SKM-1 (cell line): Measurements from ENCODE around the gene GPR160.

Experiments
- DNase-seq: peaks from one replicate; lab custom pipeline; 2025; ENCODE audit not compliant: unreplicated experiment; lab: John Stamatoyannopoulos, UW

GPR160 gene

DNA sequence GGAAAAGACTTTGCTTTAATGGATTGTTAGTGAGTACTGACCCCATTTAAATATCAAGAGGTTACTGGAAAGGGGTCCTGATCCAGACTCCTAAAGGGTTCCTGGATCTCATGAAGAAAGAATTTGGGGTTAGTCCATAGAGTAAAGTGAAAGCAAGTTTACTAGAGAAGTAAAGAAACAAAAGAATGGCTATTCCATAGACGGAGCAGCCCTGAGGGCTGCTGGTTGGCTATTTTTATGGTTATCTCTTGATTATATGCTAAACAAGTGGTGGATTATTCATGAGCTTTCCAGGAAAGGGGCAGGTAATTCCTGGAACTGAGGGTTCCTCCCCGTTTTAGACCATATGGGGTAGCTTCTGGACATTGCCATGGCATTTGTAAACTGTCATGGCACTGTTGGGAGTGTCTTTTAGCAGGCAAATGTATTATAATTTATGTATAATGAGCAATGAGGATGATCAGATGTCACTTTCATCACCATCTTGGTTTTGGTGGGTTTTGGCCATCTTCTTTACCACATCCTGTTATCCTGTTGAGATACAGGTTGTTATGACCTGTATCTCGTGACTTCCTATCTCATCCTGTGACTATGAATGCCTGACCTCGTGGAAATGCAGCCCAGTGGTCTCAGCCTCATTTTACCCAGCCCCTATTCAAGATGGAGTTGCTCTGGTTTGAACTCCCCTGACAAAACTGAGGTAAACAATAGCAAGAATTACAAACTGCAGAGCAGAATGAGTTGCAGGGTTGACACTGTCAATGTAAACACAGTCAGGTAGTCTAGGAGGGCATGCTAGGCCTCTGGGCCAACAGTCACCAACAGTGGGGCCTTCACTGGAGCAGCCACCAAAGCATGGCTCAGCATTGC, 10.3 kb upstream of the GPR160 start:
- DNase-seq: no peak

DNA sequence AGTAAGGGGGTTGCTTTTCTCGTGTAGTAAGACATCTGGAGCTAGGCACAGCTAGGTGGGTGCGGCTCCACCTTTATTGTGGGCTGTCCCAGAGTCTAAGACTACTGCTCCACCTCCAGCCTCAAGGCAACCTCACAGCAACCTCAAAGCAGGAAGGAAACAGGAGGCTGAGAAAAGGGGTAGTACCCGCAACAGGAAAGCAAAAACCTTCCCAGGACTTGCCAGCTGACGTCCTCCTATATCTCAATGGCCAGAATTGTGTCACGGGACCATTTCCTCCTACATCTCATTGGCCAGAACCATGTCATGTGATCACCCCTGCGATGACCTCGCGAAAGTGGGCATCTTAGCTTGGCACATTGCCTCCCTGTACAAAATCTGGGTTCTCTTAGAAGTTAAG, 4.3 kb upstream of the GPR160 start:
- peak; percentile 87 for DNase-seq

DNA sequence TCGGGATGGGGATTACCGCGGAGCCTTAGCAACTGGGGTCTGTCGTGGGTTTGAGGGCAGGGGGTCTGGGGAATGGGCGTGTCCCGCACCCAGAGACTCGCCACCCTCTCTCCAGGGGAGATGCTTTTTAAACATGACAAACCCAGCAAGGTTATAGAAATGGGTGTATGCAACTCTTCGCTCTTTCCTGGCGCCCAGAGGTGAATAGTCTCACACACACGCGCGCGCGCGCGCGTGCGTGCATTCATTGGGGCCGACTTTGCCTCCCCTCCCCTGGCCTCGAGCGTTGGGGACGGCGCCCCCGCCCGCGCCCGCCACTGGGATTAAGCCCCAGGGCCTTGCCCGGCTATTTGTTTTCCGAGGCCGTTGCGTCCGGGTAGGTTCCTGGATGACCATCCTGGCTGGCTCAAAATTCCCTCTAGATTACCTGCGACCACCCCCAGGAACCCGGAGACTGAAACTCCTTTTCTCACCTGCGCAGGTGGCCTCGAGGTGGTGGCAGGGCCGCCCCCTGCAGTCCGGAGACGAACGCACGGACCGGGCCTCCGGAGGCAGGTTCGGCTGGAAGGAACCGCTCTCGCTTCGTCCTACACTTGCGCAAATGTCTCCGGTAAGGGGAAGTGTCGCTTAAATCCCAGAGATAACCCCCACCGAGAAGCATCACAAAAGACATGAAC, 777 bp downstream of the GPR160 start:
- peak; percentile 64 for DNase-seq

DNA sequence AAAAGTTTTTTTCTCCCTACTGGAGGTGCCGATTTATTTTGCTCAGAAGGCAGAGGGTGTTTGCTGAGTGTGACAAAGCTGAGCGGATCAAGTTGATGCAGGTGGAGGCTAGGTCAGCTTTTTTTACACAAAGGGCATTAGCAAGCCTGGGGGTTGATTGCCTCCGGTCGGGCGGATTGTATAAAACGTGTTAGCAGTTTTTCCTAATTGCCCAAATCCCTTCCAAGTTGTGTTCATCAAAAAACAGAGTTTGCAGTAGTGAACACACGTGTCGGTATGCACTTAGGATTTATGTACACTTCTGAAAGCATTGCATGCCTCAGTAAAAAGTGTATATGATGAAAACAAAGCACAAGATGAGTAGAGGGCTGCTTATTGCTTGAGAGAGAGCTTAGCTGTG, 2.6 kb downstream of the GPR160 start:
- DNase-seq: no peak

DNA sequence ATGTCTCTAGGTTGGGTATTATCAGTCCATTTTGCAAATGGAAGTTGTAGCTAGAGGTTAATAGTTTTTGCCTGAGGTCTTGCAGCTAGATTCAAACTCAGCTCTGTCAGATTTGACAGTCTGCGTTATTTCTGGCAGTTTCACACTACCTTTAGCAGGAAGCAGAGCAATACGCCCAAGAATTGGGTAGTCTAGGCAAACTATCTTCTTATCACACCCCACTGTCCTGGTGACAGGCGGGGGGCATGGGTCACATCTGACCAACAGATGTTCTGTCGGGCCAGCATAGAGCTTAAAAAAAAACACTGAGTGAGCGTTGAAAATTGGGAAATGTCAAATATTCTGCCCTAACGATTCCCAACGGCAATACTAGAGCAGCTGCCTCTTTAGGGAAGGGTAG, 5.7 kb downstream of the GPR160 start:
- DNase-seq: no peak

DNA sequence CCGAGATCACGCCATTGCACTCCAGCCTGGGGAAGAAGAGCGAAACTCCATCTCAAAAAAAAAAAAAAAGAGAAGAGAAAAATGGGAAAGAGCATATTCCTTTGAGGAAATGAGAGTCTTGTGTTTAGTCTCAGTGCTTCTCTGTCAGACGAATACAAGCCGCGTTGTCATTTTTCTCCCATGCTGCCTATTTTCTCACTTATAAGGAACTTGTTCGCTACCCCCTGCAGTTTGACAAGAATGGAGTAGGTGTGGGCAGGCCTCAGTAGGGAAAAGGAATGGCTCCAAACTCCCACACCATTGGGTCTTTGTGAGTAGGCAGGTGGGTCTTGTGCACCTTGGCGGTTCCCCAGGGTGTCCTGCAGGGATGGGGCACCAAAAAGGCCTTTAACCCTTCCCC, 6.5 kb downstream of the GPR160 start:
- DNase-seq: no peak

DNA sequence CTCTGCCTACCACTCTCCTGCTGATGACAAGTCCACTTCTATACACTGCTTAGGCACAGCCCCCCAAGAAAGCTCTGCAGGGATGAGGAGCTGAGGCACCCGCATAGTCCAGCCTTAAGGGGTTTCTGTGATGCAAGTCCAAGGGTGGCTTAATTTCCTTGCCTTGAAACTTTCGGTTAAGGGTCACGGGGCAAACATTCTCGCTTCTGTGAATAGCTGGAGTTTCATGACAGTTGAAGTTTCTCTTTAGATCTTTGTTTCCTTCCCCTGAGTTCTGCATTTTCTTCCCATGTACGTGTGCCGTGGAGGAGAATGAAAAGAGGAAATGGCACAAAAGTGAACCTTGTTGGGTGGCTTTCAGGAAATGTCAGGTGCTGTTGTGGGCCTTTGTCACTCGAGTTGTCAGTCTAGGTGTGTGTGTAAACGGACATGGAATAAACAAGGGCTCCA, 7.0 kb downstream of the GPR160 start:
- DNase-seq: peak; percentile 79

DNA sequence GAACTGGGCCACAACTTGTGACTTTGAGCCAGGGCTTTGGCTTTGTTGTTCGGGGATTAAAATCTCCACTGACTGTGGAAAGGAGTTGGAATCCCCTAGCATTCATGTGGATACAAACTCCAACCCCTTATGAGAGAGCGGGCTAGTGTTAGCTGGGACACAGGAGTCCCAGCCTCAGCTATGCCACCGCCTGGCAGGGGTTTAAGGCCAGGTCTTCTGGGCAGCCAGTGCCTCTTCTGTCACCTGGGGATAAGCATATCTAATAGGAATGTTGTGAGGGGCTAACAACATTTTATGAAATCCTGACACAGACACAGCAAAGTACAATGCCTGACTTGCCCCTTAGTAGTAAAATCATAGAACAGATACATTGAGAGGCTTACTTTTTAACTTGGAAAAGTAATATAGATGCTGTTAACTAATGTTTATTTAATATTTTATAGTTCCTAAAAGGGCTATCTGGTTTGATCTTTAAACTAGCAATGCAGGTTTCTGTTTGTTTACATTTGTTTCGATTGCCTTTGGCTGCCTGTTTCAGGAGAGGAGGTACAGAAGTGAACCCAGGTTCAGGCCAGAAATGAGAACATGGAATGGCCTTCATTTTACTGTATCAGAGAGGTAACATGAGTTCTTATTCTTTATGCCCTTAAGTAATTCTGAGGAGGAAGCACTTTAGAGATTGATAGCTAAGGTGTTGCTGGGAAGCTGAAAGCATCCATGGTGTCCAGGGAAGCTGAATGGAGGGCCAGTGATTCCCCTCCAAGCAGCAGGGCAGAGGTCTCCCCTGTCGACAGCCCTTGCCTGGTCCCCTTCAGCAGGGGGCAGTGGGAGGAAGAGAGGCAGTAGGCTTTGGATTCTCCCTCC, 8.7 kb downstream of the GPR160 start:
- no peak for DNase-seq

DNA sequence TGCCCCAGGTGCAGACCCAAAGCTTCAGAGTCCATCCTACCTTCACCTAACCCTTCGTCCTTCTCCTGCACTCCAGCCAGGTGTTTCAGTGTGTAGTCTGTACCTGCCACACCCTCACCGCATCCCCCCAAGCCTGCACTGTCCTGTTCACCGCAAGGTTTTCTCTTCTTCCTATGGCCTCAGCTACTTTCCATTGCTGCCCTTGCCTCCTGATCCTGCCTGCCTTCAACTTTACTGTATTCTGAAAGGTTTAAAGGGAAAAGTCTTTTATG, 9.3 kb downstream of the GPR160 start:
- no peak for DNase-seq

DNA sequence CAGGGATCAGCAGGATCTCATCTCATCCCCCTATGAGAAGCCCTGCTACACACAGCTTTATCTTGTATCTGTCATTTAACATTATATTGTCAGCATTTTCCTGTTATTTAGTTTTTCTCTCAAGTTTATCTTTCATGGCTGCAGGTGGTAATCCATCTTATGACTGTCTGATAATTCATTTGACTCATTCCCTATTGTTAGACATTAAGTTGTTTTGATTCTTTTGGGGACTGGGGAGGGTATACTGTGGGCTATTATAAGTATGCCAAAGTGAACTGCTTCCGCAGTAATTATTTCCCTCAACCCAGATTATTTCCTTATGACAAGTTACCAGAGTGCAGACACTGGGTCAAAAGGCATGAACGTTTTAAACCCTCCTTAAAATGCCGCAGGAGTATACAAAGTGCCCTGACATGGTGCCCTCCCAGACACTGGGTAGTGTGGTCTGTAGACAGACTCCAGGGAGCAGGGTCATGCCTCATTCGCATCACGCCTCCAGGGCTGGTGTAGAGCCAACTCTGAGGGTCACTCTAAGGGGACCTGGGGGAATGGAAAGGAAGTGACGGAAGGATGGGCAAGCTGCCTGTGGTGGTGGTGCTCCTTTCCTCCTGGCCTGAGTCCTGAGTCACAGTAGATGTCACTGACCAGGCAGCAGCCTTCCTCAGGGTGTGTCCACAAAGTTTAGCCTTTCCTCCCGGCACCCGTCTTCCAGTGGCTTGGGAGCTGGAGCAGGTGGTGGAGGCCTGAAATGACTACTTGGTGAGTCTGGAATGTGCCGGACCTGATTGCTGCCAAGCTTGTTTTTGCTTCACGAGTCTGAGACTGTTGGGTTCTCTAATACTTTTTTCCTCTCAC, 11.6 kb downstream of the GPR160 start:
- DNase-seq: no peak

DNA sequence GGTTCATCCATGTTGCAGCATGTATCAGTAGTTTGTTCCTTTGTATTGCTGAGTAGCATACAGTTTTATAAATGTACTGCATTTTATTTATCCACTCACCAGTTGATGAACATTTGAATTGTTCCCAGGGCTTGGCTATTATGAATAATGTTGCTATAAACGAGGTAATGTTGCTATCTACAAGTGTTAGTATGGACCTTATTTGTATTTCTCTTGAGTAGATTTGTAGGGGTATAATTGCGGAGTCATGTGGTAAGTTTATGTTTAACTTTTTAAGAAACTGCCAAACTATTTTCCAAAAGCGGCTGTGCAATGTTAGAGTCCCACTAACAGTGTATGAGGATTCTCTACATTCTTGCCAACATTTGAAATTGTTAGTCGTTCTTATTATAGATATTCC, 13.0 kb downstream of the GPR160 start:
- DNase-seq: no peak

DNA sequence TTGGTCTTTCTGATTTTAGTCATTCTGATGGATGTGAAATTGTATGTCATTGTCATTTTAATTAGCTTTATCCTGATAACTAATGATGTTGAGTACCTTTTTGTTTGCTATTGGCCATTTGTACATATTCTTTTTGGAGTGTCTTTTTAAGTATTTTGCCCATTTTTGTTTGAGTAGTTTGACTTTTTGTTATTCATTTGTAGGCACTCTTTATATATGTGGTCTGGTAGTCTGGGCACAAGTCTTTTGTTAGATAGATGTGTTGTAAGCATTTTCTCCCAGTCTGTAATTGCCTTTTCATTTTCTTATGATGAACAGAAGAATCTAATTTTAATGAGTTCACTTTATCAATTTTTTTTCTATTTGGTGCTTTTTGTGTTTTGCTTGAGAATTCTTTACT, 14.6 kb downstream of the GPR160 start:
- DNase-seq: no peak

DNA sequence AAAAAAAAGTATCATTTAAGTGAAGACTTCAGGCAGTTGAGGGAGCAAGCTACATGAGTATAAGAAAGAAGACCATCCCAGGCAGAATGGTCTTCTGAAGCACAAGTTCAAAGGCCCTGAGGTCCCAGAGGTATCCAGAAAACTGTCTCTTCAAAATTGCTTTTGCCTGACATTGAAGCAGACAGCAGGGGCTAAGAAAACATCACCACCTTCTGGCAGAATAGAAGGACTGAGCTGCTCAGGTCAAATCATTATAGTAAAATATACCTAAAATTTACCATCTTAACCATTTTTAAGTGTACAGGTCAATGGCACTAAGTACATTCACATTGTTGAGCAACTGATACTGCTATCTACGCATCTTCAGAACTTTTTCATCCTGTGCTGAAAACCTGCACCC, 16.4 kb downstream of the GPR160 start:
- no peak for DNase-seq

DNA sequence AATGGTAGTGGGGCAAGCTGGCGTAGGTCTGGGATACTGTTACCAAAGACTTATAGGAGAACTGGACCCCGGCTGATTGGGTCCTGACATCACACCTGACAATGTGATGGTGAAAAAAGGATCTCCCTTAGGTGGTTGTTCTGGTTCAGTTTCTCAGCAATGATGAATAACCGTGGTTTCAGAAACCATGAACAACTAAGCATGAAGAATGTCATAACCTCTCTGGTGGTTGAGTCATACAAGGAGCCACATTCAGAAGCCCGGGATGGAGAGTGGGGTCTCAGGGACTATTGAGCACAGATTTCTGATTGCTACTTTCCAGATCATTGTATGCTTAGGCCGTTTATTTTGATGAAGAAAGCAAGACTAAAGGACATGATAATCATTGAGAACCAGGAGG, 17.4 kb downstream of the GPR160 start:
- DNase-seq: no peak

DNA sequence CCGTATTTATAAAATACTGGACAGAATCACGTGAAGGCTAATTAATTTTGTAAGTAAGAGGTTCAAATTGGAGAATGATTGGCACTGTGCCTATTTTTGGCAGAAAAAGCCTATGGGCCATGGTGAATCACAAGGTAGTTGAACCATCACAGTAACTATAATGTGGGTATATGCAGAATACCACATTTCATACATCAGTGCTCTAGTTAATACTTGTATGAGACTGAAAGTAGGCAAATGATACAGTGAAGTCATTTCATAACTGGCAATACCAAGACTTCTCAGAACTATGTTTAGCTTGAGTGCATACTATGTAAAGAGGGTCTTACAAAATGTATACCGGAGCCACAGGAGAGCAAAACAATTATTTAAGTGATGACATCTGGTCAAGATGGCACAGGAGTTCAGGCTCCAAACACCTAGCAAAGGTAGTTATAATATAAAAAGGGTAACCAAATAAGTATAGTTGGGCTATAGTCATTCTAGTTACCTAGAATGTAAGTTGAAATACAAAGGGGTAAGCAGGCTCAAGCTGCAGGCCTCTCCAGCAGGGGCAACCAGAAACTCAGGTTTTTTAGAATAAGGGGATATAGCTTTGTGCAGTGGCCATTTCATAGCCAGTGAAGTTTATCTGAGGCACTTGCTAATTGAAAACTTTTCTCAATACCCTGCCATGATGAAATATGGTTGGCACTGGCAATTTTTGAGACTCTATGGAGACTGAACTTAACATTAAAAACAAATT, 19.1 kb downstream of the GPR160 start:
- no peak for DNase-seq

DNA sequence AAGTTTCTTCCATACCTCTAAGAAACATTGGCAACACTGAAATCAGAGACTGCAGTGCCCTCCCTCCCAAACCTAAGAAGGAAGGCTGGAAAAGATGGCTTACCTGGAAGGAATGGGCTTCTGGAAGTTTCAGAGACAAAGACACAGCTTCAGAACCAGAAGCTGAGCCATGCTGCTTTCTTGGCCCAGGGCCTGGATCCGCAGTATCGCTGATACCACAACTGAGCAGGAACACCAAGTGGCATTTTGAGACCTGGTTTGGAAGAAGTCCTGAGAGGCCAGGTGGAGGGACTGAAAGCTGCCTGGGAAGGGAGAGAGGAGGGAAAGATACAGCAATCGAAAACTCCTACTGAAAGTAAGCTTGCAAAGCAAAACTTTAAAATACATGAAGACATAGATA, 19.8 kb downstream of the GPR160 start:
- DNase-seq: no peak

DNA sequence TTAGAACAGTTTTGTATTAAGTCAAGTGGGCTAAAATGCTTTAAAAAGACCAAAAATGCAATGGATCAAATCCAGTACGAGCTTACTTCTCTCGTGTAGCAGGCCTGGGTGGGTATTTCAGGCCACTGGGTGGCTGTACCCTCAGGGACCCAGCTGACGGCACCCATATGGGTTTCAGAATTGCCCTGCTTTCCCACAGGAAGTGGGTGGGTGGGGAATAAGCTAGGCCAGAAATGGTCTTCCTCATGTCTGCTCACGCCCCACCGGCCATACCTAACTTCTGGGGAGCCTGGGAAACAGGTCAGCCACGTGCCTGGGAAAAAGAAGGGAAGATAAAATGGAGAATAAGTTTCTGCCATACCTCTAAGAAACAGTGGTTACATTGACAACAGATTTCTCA, 20.3 kb downstream of the GPR160 start:
- no peak for DNase-seq

DNA sequence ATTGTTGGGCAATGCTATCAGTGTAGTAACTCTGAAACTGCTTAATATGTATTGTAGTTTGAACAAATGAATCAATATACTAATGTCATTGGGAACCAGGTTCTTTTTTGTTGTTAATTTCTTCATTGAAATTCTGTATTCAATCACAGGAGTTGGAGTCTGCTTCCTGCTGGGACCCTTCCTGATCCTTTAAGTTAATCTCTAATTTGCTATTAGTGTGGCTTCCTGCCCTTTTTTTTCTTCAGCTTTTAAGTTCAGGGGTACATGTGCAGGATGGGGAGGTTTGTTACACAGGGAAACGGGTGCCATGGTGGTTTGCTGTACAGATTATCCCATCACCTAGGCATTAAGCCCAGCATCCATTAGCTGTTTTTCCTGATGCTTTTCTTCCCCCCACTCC, 21.7 kb downstream of the GPR160 start:
- DNase-seq: no peak

DNA sequence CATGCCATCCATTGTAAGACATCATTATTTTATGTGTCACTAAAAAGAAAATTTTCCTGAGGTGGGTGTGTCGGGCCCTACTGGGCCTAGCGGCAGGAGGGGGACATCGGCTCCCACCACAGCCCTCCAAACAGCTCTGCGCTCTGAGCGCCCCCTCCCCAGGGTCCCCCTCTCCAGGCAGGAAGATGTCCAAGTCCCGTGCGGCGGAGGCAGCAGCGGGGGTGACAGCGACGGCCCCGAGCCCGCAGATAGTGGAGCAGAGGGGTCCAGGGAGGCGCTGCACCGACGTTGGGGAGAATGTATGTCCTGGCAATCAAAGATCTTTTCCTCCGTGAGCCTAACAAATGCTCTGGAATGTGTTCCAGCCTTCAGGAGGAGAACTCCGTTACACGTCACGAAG, 24.3 kb downstream of the GPR160 start:
- no peak for DNase-seq

DNA sequence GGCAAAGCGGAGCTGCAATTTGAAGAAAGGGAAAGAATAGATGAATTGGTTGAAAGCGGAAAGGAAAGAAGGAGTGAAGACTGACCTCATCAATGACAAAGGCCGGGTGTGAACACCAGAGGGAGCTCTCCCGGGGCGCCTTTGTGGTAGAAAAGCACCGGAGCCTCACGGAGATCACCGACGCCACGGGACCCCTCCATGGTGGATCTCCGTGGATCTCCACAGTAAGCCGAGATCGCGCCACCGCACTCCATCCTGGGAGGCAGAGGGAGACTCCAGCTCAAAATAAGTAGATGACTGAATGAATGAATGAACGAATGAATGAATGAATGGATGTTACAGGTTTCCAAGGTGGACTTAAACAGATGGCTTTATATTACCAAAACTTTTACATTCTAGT, 25.0 kb downstream of the GPR160 start:
- no peak for DNase-seq
